ENCODE results near the gene KLRC4.
"Not testable (repeated sequence)": the region's sequence is repeated elsewhere in the genome, so short reads cannot be mapped to it uniquely, and the experiment has no call there.

DNA sequence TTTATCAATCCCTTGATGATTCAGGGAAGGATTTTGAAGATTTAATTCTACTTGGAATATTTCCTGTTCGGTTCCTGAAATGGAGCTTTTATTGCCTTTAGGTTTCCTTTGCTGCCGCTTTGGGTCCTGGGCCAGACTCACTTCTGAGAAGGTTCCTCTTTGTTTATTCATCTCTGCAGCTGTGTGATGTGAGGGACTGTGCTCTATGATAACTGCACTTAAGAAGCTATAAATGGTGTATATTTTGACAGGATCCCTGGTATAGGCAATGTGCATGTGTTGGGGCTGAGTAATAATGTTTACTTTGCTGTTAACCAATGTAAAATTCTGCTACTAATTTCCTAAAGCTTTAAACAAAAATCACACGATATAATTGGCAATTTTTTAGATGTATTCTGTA, 26.3 kb upstream of the KLRC4 start, which contains the start of gene KLRC2:
- not testable (repeated sequence) for TF ChIP-seq CREB1 (CRISPR knock-in tag; IDR thresholded peaks at IDR 0.05; ENCODE audit: low read depth); EZH2 (IDR thresholded peaks at IDR 0.05; ENCODE audit: low read depth, unreplicated experiment); EZH2phosphoT487 (IDR thresholded peaks at IDR 0.05; ENCODE audit: unreplicated experiment); POLR2AphosphoS5 (IDR thresholded peaks at IDR 0.05; ENCODE audit: low read depth); NANOG (IDR thresholded peaks at IDR 0.05; ENCODE audit: borderline replicate concordance); JUNB (IDR thresholded peaks at IDR 0.05; ENCODE audit: unreplicated experiment); STAT1 (IDR thresholded peaks at IDR 0.05; ENCODE audit: unreplicated experiment); ZNF114 (CRISPR knock-in tag; IDR thresholded peaks at IDR 0.05); ZNF331 (CRISPR knock-in tag; IDR thresholded peaks at IDR 0.05; ENCODE audit: low read depth)
- TF ChIP-seq, protein P1, sequence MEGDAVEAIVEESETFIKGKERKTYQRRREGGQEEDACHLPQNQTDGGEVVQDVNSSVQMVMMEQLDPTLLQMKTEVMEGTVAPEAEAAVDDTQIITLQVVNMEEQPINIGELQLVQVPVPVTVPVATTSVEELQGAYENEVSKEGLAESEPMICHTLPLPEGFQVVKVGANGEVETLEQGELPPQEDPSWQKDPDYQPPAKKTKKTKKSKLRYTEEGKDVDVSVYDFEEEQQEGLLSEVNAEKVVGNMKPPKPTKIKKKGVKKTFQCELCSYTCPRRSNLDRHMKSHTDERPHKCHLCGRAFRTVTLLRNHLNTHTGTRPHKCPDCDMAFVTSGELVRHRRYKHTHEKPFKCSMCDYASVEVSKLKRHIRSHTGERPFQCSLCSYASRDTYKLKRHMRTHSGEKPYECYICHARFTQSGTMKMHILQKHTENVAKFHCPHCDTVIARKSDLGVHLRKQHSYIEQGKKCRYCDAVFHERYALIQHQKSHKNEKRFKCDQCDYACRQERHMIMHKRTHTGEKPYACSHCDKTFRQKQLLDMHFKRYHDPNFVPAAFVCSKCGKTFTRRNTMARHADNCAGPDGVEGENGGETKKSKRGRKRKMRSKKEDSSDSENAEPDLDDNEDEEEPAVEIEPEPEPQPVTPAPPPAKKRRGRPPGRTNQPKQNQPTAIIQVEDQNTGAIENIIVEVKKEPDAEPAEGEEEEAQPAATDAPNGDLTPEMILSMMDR (conservative IDR thresholded peaks at IDR 0.05; ENCODE audit: low read depth in 2 of 2), result not testable (repeated sequence)
- TF ChIP-seq, protein P2, sequence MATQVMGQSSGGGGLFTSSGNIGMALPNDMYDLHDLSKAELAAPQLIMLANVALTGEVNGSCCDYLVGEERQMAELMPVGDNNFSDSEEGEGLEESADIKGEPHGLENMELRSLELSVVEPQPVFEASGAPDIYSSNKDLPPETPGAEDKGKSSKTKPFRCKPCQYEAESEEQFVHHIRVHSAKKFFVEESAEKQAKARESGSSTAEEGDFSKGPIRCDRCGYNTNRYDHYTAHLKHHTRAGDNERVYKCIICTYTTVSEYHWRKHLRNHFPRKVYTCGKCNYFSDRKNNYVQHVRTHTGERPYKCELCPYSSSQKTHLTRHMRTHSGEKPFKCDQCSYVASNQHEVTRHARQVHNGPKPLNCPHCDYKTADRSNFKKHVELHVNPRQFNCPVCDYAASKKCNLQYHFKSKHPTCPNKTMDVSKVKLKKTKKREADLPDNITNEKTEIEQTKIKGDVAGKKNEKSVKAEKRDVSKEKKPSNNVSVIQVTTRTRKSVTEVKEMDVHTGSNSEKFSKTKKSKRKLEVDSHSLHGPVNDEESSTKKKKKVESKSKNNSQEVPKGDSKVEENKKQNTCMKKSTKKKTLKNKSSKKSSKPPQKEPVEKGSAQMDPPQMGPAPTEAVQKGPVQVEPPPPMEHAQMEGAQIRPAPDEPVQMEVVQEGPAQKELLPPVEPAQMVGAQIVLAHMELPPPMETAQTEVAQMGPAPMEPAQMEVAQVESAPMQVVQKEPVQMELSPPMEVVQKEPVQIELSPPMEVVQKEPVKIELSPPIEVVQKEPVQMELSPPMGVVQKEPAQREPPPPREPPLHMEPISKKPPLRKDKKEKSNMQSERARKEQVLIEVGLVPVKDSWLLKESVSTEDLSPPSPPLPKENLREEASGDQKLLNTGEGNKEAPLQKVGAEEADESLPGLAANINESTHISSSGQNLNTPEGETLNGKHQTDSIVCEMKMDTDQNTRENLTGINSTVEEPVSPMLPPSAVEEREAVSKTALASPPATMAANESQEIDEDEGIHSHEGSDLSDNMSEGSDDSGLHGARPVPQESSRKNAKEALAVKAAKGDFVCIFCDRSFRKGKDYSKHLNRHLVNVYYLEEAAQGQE (IDR thresholded peaks at IDR 0.05; ENCODE audit: unreplicated experiment), result not testable (repeated sequence)
- TF ChIP-seq, protein P3, sequence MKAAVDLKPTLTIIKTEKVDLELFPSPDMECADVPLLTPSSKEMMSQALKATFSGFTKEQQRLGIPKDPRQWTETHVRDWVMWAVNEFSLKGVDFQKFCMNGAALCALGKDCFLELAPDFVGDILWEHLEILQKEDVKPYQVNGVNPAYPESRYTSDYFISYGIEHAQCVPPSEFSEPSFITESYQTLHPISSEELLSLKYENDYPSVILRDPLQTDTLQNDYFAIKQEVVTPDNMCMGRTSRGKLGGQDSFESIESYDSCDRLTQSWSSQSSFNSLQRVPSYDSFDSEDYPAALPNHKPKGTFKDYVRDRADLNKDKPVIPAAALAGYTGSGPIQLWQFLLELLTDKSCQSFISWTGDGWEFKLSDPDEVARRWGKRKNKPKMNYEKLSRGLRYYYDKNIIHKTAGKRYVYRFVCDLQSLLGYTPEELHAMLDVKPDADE (IDR thresholded peaks at IDR 0.05), result not testable (repeated sequence)

Measured in GM23338 (cell line).